GM18951 (cell line): Measurements from ENCODE around the gene EGLN1.

ENCODE experiments used
- POLR2A ChIP-seq: IDR thresholded peaks from 4 replicates; pipeline ENCODE4 v1.6.1; 2011; ENCODE audit warnings: mild to moderate bottlenecking; ENCODE audit not compliant: insufficient read length, insufficient read depth; ENCODE audit errors: extremely low read depth
- in situ Hi-C: fragments of 300-500 bp; cut with MboI; formaldehyde crosslinking; loops from one replicate; pipeline ENCODE4 v1.12.0; 2022; ENCODE audit warnings: low sequenced_read_pairs, mixed read lengths, inconsistent platforms; ENCODE audit not compliant: unreplicated experiment

Gene EGLN1

DNA sequence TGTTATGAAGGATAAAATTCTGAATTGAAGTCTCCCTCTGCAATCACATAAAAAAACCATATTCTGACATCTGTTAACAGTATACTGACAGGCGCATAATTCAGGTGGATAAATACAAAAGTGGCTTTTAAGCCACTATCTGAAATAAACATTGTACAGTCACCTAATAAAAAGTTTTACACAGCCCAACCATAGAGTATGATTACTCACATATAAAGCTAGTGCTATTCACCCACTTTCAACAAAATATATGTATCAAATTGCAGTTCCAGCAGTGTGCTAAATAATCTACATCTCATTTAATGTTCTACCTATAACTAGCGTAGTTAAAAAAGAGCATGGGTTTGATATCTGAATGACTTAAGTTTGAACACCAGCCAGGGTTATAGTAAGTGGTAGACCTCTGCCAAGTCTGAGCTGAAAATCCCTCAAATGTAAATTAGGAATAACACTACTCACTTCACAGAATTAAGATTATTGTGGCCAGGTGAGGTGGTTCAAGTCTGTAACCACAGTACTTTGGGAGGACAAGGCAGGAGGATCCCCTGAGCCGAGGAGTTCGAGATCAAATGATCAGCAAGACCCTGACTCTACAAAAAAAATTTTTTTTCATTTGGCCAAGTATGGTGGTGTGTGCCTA is 3.9 kb downstream of the EGLN1 start:
- in situ Hi-C loops = no loop called here
- no peak for TF ChIP-seq POLR2A

DNA sequence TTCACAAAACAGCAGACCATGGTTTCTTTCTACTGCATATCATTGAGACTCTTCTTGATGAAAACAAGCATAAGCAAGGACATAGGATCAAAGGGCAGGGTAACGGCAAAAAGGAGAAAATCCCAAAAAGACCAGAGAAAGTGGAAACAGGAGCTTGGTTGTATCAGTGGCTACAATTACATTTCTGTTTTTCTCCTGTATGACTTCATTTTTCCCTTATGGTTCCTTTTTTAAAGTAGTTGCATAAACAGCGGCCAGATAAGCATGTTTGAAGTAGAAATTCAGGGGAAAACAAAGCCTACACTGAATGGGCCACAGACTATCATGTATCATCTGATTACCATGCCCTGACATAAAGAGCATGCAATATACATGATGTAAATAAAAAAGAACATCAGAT is 4.6 kb downstream of the EGLN1 start:
- in situ Hi-C loops = no loop called here
- TF ChIP-seq POLR2A = no peak

DNA sequence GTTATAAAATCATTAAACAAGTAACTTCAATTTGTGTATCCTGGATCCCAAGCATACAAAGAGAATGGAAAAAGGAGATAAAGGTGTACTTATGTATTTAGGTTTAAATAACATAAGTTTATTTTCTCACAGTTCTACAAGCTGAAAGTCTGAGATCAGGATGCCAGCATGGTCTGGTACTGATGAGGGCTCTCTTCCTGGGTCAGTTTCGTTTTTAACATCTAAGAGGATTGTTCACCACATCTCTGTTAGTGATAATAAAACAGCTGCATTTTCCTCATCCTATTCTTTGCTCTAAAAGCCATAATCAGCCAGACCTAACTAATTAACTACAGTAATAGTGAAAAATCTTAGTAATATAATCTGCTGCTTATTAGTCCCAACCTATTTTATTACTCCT is 5.2 kb downstream of the EGLN1 start:
- in situ Hi-C loops = no loop called here
- TF ChIP-seq POLR2A = no peak

DNA sequence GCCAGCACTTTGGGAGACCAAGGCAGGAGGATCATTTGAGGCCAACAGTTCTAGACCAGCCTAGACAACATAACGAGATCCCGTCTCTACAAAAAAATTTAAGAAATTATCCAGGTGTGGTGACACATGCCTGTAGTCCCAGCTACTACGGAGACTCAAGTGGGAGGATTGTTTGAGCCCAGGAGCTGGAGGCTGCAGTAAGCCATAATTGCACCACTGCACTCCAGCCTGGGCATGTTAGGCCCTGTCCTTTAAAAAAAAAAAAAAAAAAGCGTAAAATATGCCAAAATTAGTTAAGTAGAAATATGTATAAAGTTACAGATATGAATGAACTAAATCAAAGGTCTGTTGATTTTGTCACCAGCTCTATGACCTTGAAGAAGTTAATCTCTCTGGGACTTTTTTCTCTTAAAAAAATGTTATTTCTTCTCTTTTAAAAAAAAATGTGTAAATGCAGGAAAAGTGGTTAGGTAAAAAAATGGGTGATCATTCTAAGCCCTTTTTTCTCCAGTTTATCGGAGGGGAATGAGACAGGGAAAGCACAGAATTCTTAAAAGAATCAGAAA is 7.0 kb downstream of the EGLN1 start:
- TF ChIP-seq POLR2A = no peak
- in situ Hi-C loops = no loop called here

DNA sequence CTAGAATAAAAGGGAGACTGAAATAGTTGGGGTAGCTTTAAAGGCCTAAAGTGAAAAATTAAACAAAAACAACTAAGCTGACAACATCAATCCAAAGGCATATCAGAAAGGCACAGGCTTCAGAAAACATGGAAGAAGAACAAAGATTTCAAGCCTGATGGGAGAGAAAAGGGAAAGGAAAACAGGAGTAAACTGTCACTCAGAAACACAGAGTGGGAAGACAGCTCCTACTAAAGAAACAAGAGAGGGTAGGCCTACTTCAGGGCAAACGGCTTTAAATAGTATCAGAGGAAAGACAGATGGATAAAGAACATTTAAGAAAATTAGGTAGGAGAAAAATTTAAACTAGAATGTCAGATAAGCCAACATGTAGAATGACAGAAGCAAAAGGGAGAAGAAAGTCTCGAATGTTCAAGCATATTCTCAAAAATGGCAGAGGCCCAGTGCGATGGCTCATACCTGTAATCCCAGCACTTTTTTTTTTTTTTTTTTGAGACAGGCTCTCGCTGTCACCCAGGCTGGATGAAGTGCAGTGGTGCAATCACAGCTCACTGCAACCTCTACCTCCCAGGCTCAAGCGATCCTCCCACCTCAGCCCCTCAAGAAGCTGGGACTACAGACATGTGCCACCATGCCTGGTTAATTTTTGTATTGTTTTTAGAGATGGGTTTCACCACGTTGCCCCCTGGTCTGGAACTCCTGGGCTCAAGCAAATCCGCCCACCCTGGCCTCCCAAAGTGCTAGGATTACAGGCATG is 7.6 kb downstream of the EGLN1 start:
- TF ChIP-seq POLR2A = no peak
- in situ Hi-C loops = no loop called here

DNA sequence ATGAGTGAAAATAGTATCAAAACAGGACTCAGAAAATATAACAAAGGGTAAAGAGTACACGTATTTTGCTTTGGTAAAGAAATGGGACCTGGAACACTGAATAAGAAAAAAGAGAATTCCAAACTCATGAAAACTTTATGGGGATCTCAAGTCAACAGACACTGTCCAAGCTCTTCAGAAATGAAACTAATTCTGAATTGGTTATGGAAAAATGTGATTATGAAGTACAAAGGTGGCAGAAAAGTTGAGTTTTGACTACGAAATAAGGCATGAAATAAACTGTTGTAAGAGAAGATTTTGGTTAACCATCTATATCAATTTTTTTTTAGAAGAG is 8.4 kb downstream of the EGLN1 start:
- in situ Hi-C loops = no loop called here
- TF ChIP-seq POLR2A = no peak

DNA sequence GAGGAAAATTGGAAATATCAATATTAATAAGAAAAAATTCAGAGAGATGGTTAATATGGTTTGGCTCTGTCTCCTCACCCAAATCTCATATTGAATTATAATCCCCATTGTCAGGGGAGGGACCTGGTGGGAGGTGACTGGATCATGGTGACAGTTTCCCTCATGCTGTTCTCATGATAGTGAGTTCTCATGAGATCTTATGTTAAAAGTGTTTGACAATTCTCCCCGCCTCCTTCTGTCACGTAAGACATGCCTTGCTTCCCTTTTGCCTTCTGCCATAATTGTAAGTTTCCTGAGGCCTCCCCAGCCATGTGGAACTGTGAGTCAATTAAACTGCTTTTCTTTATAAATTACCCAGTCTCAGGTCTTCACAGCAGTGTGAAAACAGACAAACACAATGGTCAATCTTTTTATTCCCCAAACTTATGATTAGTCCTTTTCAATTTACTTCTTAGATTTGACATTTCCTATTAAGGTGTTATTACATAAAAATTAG is 11.0 kb downstream of the EGLN1 start:
- in situ Hi-C loops = no loop called here

DNA sequence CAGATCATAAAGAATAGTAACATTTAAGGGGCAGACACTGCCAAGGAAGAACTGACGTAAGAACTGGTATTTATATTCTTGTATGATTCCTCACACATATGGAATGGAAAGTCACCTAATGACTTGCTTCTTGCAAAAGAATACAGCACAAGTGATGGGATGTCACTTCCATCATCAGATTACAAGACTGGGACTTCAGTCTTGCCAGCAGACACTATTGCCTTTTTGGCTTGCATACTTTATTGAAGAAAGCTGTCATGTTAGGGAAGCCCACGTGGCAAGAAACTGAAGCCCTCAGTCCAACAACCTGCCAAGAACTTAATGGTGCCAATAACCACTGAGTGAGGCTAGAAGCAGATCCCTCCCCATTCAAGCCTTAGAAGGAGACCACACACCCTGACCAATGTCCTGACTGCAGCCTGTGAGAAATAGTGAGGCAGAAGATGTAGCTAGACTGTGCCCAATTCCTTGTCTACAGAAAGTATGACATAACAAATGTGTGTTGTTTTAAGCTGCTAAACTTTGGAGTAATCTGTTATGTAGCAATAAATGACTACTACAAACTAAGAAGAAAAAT is 12.0 kb downstream of the EGLN1 start:
- TF ChIP-seq POLR2A = no peak
- in situ Hi-C loops = no loop called here

More for the DNA sequence above, 11.0 kb downstream of the EGLN1 start:
- TF ChIP-seq POLR2A = no peak

DNA sequence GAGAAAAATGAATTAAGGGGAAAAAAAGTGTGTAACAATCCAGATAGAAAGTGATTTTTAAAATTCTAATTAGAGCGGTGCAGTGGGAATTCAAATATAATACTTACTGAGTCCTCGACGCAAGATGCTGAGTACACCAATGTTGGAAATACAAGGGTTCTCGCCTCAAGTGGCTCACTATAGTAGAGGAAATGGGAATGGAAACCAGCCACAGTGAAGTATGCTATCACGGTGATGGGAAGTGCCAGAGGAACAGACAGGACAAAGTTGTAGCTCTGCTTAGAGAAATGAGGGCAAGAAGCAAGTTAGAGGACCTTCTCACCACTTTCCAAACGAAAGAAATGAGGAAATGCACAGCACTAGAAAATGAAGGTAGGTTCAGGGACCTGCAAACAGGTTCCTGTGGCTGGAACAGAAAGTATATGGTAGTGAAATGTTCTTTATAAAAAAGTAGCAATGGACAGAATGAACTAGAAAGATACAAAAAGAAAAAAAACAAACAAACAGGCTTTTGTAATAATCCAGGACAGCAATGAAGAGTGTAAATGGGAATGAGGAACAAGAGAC is 13.5 kb downstream of the EGLN1 start:
- TF ChIP-seq POLR2A = no peak
- in situ Hi-C loops = no loop called here

DNA sequence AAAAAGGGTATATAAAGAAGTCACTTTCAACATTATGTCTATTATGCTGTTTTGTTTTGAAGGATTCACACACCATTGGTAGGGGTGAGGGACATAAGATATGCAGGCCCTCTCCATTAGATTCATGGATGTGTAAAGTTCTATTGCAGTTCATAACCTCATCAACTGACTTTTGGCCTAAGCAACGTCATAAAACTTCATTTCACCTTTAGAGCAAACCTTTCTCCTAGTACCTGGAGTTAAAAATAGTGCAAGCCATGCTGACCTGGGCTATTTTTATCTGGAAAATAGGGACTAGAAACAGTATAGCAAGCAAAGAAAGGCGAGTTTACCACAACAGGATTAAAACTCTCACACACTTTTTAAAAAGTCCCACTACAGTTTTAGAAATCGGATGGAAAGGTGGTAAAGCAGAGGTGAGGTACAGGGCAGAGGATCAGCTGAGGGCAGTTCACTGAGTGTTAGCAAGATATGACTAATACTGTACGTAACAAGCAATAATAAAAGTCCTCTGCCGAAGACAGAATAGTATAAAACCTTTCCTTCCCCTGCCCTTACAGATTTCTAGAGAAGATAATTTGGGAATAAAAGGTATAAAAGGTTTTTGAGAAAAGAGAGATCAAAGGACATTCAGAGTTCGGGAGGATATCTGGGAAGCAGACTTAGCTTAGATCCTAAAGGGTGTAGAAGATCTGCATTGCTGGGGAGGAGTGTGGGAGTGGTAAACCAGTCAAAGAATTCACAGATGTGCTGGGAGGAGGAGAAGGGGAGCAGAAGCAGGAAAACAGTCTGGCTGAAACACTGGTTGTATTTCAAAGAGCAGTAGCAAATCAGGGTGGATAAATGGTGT is 14.3 kb downstream of the EGLN1 start:
- in situ Hi-C loops = no loop called here
- no peak for TF ChIP-seq POLR2A

DNA sequence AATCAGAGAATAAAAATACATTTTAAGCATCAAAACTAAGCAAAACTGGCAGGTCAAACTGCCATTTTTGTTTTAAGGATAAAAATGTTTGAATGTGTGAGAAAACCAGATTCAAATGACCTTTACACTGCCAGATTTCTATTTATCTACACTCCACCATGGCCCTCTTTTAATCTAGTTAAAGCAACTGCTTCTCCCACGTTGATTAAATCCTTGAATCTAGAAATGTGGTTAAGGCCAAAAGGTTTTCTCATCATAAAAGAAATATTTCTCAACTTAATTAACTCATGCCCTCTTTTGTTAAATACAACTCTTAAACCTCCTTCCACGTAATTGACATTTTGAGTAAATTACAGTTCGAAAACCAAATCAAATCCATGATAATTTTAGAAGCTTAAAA is 15.0 kb downstream of the EGLN1 start:
- in situ Hi-C loops = no loop called here
- TF ChIP-seq POLR2A = no peak

DNA sequence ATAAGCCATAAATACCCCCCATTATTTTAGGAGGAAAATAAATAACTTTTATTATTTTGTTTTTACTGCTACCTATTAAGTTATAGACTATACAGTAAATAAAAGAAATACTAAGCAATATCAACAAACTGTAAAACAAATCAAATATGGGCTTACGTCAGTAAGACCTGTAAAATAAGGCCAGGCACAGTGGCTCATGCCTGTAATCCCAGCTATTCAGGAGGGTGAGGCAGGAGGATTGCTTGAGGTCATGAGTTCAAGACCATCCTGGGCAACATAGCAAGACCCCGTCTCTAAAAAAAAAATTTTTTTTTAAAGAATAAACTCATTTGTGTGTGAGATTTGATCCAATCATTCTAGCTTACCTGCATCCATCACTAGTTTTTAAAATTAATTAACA is 17.8 kb downstream of the EGLN1 start:
- TF ChIP-seq POLR2A = no peak
- in situ Hi-C loops = no loop called here

DNA sequence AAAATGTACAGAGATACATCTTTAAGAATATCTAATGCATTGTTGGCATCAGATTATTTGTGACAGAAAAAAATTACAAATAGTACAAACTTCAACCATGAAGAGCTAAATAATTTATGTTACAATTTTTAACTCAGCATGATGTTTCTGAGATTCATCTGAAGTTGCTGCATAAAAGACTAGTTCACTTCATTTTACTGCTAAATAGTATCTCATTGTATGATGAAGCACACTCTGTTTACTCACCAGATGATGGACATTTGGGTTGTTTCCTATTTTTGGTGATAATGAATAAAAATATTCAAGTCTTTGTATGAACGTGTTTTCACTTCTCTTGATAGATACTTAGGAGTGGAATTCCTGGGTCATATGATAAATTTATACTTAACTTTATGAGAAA is 20.6 kb downstream of the EGLN1 start:
- in situ Hi-C loops = no loop called here
- no peak for TF ChIP-seq POLR2A
